ENCODE measurements around the gene CIZ1. TPM values are rescaled to one million over a fixed set of nuclear protein-coding genes. Genes with fewer than 3 reads are reported as not detected.

The CIZ1 gene
- total RNA-seq, 1 experiment from 2014 or later = 93.7 TPM

DNA sequence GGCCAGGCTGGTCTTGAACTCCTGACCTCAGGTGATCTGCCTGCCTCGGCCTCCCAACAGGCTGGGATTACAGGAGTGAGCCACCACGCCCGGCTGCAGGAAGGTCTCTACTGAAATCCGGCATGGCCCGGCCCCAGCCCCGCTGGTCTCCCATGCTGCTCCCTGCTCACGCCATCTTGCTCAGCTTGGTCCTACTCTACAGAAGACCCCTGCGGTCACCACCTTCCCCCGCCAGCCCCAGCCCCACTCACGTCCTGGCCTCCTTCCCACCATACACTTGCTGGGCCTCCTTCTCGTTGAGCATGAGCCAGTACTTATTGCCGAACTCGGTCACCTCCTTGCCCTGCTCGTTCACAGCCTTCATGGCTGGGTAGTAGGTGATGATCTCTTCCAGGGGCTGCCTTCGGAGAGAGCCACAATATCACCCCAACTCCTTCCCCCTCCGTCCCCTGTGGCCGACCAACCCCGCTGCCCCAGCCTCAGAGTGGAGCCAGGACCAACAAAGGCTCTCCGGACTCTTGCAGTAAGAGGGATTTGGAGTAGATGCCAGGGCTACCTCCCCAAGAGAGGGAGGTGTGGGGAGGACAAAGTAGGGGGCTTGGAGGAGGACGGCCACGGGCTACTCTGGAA, 67.8 kb downstream of the CIZ1 start:
- TF ChIP-seq CTCF (IDR thresholded peaks at IDR 0.05; ENCODE audit: unreplicated experiment) = no peak
- no peak overlapping the region for H3K4me3 Mint-ChIP-seq (ENCODE audit: low read depth, unreplicated experiment)
- DNase-seq = no peak

GRCh38 chr9:128122809-128123175, 68.6 kb downstream of the CIZ1 start:
- intact Hi-C loops (cut with micrococcal nuclease; ENCODE audit: unreplicated experiment) = no loop called here
- H3K4me3 Mint-ChIP-seq (ENCODE audit: low read depth, unreplicated experiment) = no peak overlapping the region
- peaks cover 81% of the 10 kb centered on the region for H3K36me3 Mint-ChIP-seq (ENCODE audit: insufficient read depth, unreplicated experiment)
- peaks cover 12% of the 10 kb centered on the region for H3K4me1 Mint-ChIP-seq (ENCODE audit: low read depth, unreplicated experiment)
- BruUV-seq (replicated peaks) = no TSS peak
- no peaks in the 10 kb centered on the region for H3K27me3 Mint-ChIP-seq (ENCODE audit: unreplicated experiment)
- H3K27ac Mint-ChIP-seq (ENCODE audit: unreplicated experiment) = no peak overlapping the region
- no peaks in the 10 kb centered on the region for H3K9me3 Mint-ChIP-seq (ENCODE audit: low read depth, unreplicated experiment)
- CTCF ChIA-PET = interaction anchor here (0.5 kb wide), 1 partner anchor 38 kb away, joined by 3 read pairs; no protein-coding TSS in a partner anchor
- no peak for TF ChIP-seq CTCF (IDR thresholded peaks at IDR 0.05; ENCODE audit: unreplicated experiment)
- DNase-seq = no peak

More for the DNA sequence above, 67.8 kb downstream of the CIZ1 start:
- CTCF ChIA-PET = interaction anchor here (0.5 kb wide), 1 partner anchor 38 kb away, joined by 3 read pairs; no protein-coding TSS in a partner anchor
- Mint-ChIP-seq H3K27me3 (ENCODE audit: unreplicated experiment) (no peaks in the 10 kb centered on the region), H3K9me3 (ENCODE audit: low read depth, unreplicated experiment) (no peaks in the 10 kb centered on the region), H3K27ac (ENCODE audit: unreplicated experiment) (no peak overlapping the region), H3K4me1 (ENCODE audit: low read depth, unreplicated experiment) (peaks cover 12% of the 10 kb centered on the region), H3K36me3 (ENCODE audit: insufficient read depth, unreplicated experiment) (peaks cover 81% of the 10 kb centered on the region)
- no TSS peak for BruUV-seq (replicated peaks)
- intact Hi-C loops (cut with micrococcal nuclease; ENCODE audit: unreplicated experiment) = no loop called here

DNA sequence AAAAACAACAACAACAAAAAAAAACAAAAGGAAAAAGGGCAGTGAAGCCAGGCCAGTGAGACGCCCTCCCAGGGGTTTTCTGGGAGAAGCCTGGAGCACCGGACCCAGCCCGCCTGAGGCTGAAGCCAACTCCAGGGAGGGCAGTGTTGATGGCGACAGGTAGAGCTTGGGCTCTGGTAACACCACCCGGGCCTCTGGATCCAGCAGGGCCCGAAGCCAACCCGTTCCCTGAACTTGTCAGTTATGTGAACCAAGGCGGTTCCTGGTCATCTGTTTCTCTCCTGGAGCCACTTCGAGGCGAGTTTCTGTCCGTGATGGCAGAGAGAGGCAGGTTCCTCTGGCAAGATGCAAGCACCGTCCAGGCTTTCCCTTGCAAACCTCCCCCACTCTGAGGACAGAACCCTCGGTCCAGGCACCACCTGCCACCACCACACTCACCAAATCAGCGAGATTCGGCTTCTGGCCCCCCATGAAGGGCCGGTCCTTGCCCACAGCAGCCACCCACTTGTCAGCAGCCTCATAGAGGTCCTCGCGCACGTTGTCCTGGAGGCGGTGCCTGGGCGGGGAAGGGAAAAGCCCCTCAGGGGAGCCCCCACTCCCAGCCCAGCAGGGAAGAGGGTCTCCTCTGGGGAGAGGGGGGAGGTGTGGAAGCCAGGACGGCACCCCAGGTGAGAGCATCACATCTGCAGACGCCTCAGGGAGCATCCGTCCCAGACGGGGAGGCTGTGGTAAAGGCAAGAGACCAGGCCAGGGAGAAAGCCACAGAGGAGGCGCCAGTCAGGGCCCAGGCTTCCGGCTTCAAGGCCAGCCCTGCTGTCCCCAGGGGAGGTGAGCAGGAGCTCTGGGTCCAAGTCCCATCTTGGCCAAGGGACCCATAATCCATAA, 69.2 kb downstream of the CIZ1 start:
- no peak for TF ChIP-seq CTCF (IDR thresholded peaks at IDR 0.05; ENCODE audit: unreplicated experiment)
- H3K4me1 Mint-ChIP-seq (ENCODE audit: low read depth, unreplicated experiment) = peaks cover 12% of the 10 kb centered on the region
- intact Hi-C loops (cut with micrococcal nuclease; ENCODE audit: unreplicated experiment) = no loop called here
- peaks cover 75% of the 10 kb centered on the region for H3K36me3 Mint-ChIP-seq (ENCODE audit: insufficient read depth, unreplicated experiment)
- CTCF ChIA-PET = no interaction called here
- no peak overlapping the region for H3K4me3 Mint-ChIP-seq (ENCODE audit: low read depth, unreplicated experiment)
- BruUV-seq (replicated peaks) = no TSS peak
- H3K27me3 Mint-ChIP-seq (ENCODE audit: unreplicated experiment) = no peaks in the 10 kb centered on the region
- no peak for DNase-seq
- no peak overlapping the region for H3K27ac Mint-ChIP-seq (ENCODE audit: unreplicated experiment)
- H3K9me3 Mint-ChIP-seq (ENCODE audit: low read depth, unreplicated experiment) = no peaks in the 10 kb centered on the region

- no TSS peak for BruUV-seq (replicated peaks)
- Mint-ChIP-seq H3K27ac (ENCODE audit: unreplicated experiment) (no peak overlapping the region), H3K9me3 (ENCODE audit: low read depth, unreplicated experiment) (no peaks in the 10 kb centered on the region), H3K4me3 (ENCODE audit: low read depth, unreplicated experiment) (no peak overlapping the region), H3K36me3 (ENCODE audit: insufficient read depth, unreplicated experiment) (peaks cover 70% of the 10 kb centered on the region), H3K4me1 (ENCODE audit: low read depth, unreplicated experiment) (peaks cover 12% of the 10 kb centered on the region), H3K27me3 (ENCODE audit: unreplicated experiment) (no peaks in the 10 kb centered on the region)
- DNase-seq = no peak
- CTCF ChIA-PET = no interaction called here
- TF ChIP-seq CTCF (IDR thresholded peaks at IDR 0.05; ENCODE audit: unreplicated experiment) = no peak
- intact Hi-C loops (cut with micrococcal nuclease; ENCODE audit: unreplicated experiment) = no loop called here
These were observed 69.9 kb downstream of the CIZ1 start for GRCh38 chr9:128121466-128121810.

Data from Calu3 (cell line).